ENCODE results near the gene PPM1L. TPM values are rescaled to one million over a fixed set of nuclear protein-coding genes. Genes with fewer than 3 reads are reported as not detected.
"Not testable (repeated sequence)": the region's sequence is repeated elsewhere in the genome, so short reads cannot be mapped to it uniquely, and the experiment has no call there.

Gene PPM1L
- total RNA-seq, 4 donors from 2014 or later, result 30.8 to 88.1 (median 52.7) TPM

DNA sequence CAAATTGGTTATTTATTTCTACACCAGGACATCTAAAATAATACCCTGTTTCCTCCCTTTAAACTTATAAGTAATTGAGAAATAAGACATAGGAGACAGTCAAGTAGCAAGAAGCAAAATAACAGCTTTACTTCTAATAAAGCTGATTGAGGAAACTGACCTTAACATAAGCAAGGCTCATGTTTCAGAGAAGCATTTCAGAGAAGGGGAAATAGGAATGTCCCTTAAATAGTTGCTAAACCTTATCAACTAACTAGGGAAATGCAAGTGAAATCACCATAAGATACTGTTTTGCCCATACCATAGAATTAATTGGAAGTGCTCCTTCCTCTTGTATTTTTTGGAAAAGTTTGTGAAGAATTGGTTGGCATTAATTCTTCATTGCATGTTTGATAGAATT, 264.2 kb downstream of the PPM1L start:
- no peak for TF ChIP-seq POLR2A (IDR thresholded peaks at IDR 0.05; ENCODE audit: low read depth)
- no peak for TF ChIP-seq EP300 (IDR thresholded peaks at IDR 0.05)
- no peak for TF ChIP-seq POLR2AphosphoS5 (IDR thresholded peaks at IDR 0.05)
- H3K4me1 ChIP-seq, result peaks cover 6 to 23% (median 17%) of the 10 kb centered on the region in 4 donors
- H3K4me3 ChIP-seq, result no peak overlapping the region
- no peak overlapping the region for H3K27ac ChIP-seq (replicated peaks in 1 of 4)
- no peak for DNase-seq (ENCODE audit: extremely low spot score)
- H3K36me3 ChIP-seq, result no peaks in the 10 kb centered on the region
- H3K27me3 ChIP-seq, result no peaks in the 10 kb centered on the region
- H3K9me3 ChIP-seq, result peaks cover 0 to 18% (median 3%) of the 10 kb centered on the region in 4 donors
- intact Hi-C loops (cut with DNase I), result no loop called here

DNA sequence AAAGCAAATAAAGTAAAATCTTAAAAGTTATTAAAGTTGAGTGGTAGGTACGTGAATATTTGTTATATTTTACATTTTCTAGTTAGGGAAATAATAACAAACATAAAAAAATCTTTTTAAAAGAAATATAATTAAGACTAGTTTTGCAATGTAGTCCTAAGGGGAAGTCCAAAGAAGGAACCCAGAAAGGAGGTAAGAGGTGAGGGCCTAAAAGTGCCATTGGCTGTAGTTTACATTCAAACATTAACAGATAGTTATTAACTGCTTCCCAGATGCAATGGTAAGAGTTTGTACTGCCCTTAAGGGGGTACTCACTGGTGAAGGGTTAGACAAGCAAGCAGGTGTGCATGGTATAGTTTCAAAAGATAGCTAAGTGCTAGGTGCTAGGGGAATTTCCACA, 269.9 kb downstream of the PPM1L start:
- 98% methylated on average over 1 of the region's 1 CpG for WGBS
- intact Hi-C loops (cut with DNase I), result no loop called here
- Histone ChIP-seq H3K4me1 (no peaks in the 10 kb centered on the region), H3K36me3 (no peaks in the 10 kb centered on the region), H3K4me3 (no peak overlapping the region), H3K9me3 (peaks cover 0 to 18% (median 3%) of the 10 kb centered on the region in 4 donors), H3K27me3 (no peaks in the 10 kb centered on the region), H3K27ac (replicated peaks in 1 of 4) (no peak overlapping the region)
- TF ChIP-seq EP300 (IDR thresholded peaks at IDR 0.05) (no peak), POLR2AphosphoS5 (IDR thresholded peaks at IDR 0.05) (no peak), POLR2A (IDR thresholded peaks at IDR 0.05; ENCODE audit: low read depth) (no peak)
- TF ChIP-seq, protein P1, sequence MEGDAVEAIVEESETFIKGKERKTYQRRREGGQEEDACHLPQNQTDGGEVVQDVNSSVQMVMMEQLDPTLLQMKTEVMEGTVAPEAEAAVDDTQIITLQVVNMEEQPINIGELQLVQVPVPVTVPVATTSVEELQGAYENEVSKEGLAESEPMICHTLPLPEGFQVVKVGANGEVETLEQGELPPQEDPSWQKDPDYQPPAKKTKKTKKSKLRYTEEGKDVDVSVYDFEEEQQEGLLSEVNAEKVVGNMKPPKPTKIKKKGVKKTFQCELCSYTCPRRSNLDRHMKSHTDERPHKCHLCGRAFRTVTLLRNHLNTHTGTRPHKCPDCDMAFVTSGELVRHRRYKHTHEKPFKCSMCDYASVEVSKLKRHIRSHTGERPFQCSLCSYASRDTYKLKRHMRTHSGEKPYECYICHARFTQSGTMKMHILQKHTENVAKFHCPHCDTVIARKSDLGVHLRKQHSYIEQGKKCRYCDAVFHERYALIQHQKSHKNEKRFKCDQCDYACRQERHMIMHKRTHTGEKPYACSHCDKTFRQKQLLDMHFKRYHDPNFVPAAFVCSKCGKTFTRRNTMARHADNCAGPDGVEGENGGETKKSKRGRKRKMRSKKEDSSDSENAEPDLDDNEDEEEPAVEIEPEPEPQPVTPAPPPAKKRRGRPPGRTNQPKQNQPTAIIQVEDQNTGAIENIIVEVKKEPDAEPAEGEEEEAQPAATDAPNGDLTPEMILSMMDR (IDR thresholded peaks at IDR 0.05), result no peak
- no peak for DNase-seq (ENCODE audit: extremely low spot score)

DNA sequence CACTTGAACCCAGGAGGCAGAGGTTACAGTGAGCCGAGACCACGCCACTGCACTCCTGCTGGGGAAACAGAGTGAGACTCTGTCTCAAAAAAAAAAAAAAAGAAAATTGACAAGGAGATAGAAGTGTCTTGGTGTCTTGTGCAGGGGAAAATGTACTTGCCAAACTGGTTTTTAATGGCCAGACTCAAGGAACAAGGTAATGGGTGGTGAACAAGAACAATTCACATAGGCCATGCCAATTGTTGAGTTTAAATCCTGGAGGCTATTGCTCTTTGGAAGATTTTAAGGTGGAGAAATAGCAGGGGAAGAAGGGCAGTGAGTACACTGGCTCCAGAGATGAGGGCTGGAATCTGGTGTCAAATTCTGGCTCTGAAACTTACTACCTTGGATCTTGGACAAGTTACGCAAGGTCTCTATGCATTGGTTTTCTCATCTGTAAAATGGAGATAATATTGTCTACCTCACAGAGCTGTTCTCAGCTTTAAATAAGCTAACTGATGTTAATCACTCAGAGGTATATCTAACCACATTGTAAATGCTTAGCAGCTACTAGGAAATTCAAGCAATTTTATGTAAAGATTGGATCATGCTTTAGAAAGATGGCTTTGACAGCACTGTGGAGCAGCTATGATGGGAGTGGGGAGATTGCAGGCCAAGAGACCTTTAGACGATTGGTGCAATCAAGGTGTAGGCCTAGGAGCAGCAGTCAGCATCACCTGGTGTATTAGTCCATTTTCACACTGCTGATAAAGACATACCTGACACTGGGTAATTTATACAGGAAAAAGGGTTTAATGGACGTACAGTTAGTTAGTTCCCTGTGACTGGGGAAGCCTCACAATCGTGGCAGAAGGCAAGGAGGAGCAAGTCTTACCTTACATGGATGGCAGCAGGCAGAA, 270.8 kb downstream of the PPM1L start:
- TF ChIP-seq POLR2AphosphoS5 (IDR thresholded peaks at IDR 0.05) (no peak), EP300 (IDR thresholded peaks at IDR 0.05) (no peak), POLR2A (IDR thresholded peaks at IDR 0.05; ENCODE audit: low read depth) (no peak)
- TF ChIP-seq, protein P1 (IDR thresholded peaks at IDR 0.05), result no peak
- no peak overlapping the region for H3K4me3 ChIP-seq
- no peaks in the 10 kb centered on the region for H3K4me1 ChIP-seq
- H3K9me3 ChIP-seq, result peaks cover 0 to 15% (median 3%) of the 10 kb centered on the region in 4 donors
- no peak for DNase-seq (ENCODE audit: extremely low spot score)
- H3K27ac ChIP-seq (replicated peaks in 1 of 4), result no peak overlapping the region
- H3K36me3 ChIP-seq, result no peaks in the 10 kb centered on the region
- H3K27me3 ChIP-seq, result no peaks in the 10 kb centered on the region
- WGBS, result 94% methylated on average over 6 of the region's 6 CpGs
- intact Hi-C loops (cut with DNase I), result no loop called here

DNA sequence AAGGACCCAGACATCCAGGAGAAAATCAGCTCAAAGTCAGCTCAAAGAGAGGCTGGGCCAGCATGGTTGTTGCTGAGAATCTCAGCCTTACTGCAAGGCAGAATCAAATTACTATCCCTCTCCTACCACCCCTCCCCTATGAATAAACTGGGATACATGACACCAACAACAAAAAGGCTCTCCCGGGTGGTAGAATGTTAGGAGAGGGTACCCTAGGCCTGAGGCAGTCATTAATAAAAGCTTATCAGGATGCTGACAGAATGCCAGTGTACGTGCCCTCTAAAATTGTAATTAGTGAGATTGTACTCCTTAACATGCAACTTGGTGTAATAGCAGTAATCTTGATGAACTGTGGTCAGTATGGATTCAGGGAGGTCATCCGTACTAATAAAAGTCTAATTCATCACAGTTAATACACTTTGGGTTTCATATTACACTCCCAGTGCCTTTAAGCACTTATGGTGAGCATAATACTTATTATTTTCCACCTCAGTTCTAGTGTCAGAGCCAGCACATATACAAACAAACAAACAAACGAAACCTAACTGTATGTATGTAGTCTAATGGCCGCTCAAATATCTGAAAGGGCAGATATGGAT, 272.6 kb downstream of the PPM1L start:
- DNase-seq (ENCODE audit: extremely low spot score), result no peak
- Histone ChIP-seq H3K27me3 (no peaks in the 10 kb centered on the region), H3K4me3 (no peak overlapping the region), H3K27ac (replicated peaks in 1 of 4) (no peak overlapping the region), H3K9me3 (peaks cover 0 to 3% (median 0%) of the 10 kb centered on the region in 4 donors), H3K36me3 (no peaks in the 10 kb centered on the region), H3K4me1 (no peaks in the 10 kb centered on the region)
- intact Hi-C loops (cut with DNase I), result no loop called here
- 80% methylated on average over 5 of the region's 5 CpGs for WGBS
- TF ChIP-seq EP300 (IDR thresholded peaks at IDR 0.05) (no peak), POLR2A (IDR thresholded peaks at IDR 0.05; ENCODE audit: low read depth) (no peak)

DNA sequence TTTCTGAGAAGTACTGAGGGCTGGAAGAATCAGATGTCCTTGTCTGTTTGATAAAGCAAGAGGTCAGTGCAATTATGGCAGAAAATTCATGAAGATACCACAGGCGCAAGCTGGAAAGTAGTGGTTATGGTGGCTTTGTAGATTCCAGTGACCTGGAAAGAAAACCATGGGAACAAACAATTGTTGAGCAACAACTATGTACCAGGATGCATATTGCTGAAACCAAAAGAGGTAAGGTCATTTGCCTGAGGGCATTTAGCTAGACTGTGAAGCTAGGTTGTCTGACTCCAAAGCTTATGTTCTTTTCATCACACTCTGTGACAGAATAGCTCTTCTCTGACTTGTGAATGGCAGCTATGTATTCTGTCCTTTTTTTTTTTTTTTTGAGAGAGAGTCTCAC, 275.1 kb downstream of the PPM1L start:
- TF ChIP-seq, protein P1 (IDR thresholded peaks at IDR 0.05), result no peak
- no peak for TF ChIP-seq POLR2A (IDR thresholded peaks at IDR 0.05; ENCODE audit: low read depth)
- TF ChIP-seq EP300 (IDR thresholded peaks at IDR 0.05), result no peak
- TF ChIP-seq POLR2AphosphoS5 (IDR thresholded peaks at IDR 0.05), result no peak
- no peak for DNase-seq (ENCODE audit: extremely low spot score)
- Histone ChIP-seq H3K27ac (replicated peaks in 1 of 4) (no peak overlapping the region), H3K9me3 (no peaks in the 10 kb centered on the region), H3K4me1 (no peaks in the 10 kb centered on the region), H3K4me3 (no peak overlapping the region), H3K27me3 (no peaks in the 10 kb centered on the region), H3K36me3 (no peaks in the 10 kb centered on the region)
- WGBS, result 91% methylated on average over 1 of the region's 1 CpG
- intact Hi-C loops (cut with DNase I), result no loop called here

DNA sequence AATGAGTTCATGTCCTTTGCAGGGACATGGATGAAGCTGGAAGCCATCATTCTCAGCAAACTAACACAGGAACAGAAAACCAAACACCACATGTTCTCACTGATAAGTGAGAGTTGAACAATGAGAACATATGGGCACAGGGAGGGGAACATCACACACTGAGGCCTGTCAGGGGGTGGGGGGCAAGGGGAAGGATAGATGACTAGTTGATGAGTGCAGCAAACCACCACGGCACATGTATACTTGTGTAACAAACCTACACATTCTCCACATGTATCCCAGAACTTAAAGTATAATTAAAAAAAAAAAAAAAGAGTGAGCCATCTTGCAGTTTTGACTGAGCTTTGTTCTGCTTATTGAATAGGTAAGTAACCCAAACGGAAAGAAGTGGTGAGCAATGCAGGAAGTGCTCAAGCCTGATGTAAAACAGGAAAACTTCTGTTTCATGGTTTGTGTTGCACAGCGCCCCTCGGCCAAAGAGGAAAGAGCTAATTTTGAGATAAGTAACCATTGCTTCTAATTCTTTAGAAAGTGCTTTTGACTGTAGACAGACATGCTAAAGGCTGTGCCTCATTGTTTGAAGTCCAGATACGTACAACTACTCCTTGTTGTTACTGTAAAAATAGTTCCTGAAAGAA, 279.0 kb downstream of the PPM1L start:
- DNase-seq (ENCODE audit: extremely low spot score); H3K27me3 ChIP-seq; H3K4me3 ChIP-seq; intact Hi-C loops (cut with DNase I); H3K9me3 ChIP-seq; H3K4me1 ChIP-seq; H3K36me3 ChIP-seq; H3K27ac ChIP-seq (replicated peaks in 1 of 4): not testable (repeated sequence)
- WGBS, result 60% methylated on average over 5 of the region's 5 CpGs
